Measurements from ENCODE around the gene DERL3.

GRCh38 chr22:23789121-23789520 lies 49.7 kb downstream of the DERL3 start:
- no peak for TF ChIP-seq CTCF (IDR thresholded peaks at IDR 0.05)
- TF ChIP-seq POLR2A (IDR thresholded peaks at IDR 0.05) = no peak

All from adrenal gland (tissue), 5 donors.